AML-193 (cell line): ENCODE data around the gene ZBTB17.
A peak's percentile ranks its signal among the peaks of the same experiment; 100 is the strongest.
"Not testable (repeated sequence)": the region's sequence is repeated elsewhere in the genome, so short reads cannot be mapped to it uniquely, and the experiment has no call there.

Experiments
- DNase-seq, 2 experiments: peaks; one replicate each; lab custom pipeline; 2025; lab: John Stamatoyannopoulos, UW

The ZBTB17 gene

DNA sequence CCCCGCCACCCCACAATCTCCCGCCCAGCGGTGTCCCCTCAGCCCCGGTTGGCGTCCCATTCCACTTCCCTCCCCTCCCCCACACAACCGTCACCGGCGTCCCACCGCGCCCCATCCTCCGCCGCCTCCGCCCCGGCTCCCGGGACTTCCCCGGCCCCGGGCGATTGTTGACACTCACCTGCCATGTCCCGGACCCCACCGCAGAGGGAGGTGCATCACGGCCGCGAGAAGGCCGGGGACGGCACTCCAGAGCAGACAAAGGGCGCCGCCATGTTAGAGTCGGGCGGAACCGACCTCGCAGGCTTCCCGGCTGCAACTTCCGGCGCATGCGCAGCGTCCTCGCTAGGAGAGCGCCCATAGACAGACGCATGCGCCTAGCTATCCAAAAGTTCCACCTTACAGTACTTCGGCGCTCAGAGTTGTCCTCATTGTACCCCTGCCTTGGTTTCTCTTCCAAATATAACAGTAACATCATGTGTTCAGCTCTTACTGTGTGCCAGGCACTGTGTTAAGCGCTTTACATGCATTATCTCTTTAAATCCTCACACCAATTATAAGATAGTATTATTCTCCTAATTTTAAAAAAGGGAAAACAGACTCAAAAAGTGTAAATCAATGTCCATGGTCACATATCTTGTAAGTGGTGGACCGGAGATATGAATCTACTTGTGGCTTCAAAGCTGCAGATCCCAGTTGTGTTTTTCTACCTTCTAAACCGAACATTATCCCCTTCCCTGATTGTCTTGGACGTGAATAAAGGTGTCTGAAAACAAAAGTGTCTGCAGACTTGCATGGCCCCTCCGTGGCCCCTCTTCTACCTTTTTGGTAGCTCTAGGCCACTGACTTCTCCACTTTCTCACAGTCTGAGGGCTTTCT lies at the start of gene ZBTB17:
Gene ZBTB17 (minus strand): TSS at position 297 of the 876 bp plus-strand sequence. CDS start 27,606 bp downstream, outside the sequence.
- DNase-seq: peak; percentile 85 to 91

DNA sequence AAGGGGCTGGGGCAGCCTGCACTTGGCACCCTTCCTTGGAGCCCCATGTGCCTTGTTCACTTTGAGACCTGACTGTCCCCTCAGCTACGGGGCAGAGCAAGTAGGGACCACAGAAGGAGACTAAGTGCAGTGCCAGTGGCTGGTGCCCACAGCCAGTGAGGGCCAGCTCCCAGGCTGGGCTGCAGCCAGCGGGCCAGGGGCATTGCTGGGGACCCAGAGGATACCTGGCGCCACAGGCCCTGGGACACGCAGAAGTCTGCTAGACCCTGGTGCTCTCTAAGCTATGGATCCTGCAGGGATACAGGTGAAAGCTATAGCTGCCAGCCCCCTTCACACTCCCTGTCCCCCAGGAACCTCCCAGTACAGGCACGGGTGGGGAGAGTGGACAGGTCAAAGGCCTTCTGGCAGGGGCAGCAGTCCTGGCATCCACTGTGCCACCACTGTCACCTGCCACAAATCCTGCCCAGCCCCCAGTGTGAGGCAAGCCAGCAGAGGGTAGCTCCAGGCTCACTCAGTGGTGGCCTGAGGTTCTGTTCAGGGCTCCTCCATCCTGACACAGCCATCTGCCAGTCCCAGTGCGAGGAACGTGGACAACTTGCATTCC lies 47.3 kb upstream of the ZBTB17 start:
- DNase-seq: no peak

DNA sequence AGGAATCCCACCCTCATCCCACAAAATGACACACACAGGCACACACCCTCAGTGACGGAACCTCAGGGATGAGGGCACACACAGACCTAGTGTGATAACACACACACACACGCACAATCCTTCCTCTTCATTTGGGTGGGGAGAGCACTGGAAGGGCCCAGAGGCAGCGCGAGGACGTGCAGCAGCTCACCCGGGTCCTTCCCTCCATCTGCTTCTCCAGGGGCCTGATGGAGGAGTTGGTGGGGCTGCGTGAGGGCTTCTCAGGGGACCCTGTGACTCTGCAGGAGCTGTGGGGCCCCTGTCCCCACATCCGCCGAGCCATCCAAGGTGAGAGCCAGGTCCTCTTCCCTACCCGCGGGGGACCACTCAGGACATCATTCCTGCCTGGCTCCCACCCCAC lies 46.5 kb upstream of the ZBTB17 start:
- no peak for DNase-seq

DNA sequence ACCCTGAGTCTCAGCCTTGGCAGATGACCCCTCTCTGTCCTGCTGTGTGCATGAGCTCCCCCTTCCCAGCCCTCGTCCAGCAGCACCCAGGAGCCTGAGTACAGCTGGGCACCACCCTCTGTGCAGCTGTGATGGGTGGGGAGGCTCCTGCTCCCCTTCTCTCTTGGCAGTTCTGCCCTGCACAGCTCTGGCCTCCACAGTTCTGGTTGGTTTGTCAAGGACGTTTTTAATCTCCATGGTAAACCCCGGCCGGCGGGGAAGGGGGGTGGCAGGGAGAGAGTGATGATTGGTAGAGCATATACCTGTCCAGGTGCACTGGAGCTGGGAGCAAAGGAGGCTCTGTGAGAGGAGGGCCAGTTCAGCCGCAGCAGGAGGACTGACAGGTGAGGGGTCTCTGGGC lies 45.8 kb upstream of the ZBTB17 start, which contains the start of gene CLCNKA:
Gene CLCNKA (plus strand): TSS at position 356 of the 400 bp plus-strand sequence. CDS start 584 bp downstream, outside the sequence.
- no peak for DNase-seq

DNA sequence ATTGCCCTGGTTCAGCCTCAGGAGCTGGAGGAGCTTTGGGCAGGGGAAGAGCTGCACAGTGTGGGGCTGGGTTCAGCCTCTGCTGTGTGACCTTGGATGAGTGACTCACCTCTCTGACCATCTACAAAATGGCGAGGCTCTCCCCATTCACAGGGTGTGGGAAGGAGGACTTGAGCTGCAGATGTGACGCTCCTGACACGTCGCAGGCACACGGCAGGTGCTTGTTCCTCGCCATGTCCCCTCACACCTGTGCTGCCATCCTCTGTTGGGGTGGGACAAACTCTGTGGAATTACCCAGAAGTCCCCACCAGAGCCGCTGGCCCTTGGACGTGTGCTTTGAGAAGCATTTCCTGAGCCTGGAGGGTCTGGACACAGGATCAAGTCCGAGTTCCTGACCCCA lies 45.0 kb upstream of the ZBTB17 start:
- not testable (repeated sequence) for DNase-seq

DNA sequence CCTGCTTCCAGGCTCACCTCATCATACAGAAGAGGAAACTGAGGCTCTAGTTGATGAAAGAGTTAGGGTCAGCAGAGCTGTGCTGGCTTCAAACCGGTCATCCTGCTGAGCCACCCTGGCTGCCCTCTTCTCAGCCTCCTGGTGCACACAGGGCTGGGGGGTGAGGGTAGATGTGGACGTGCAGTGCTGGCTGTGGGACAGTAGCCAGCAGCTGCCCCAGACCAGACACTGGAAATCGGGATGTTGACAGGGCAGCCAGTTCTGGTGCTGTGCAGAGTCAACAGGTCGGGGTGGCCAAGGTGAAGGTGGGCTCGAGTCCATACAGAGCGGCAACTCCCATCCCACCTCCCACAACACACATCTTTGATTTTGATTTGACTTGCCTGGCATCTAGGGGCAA lies 44.4 kb upstream of the ZBTB17 start:
- no peak for DNase-seq

DNA sequence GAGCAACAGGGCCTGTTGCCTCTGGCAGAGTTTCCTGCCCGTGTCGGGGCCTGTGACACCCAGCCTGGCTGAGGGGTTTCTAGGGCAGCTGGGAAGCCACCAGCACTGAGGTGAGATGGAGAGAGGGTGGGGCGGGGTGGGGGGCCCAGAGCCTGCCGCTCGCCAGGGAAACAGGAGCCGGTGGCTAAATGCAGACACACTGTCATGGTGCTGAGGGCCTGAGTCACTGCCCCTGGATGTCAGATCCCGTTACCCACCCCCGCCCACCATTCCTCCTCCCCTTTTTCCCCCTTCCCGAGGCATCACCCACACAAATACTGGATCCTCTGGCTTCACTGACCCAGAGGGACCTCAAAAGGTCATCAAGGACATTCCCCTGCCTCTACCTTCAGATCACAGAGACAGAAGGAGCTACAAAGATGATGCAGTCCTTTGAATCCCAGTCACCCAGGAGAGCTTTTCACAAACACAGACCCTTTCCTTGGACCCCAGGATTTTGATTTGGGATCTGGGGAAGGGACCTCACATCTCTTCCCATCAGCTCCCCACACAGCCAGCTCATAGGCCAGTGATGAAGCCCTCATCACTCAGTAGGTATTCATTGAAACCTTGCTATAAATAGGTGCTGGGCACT lies 43.9 kb upstream of the ZBTB17 start:
- no peak for DNase-seq

DNA sequence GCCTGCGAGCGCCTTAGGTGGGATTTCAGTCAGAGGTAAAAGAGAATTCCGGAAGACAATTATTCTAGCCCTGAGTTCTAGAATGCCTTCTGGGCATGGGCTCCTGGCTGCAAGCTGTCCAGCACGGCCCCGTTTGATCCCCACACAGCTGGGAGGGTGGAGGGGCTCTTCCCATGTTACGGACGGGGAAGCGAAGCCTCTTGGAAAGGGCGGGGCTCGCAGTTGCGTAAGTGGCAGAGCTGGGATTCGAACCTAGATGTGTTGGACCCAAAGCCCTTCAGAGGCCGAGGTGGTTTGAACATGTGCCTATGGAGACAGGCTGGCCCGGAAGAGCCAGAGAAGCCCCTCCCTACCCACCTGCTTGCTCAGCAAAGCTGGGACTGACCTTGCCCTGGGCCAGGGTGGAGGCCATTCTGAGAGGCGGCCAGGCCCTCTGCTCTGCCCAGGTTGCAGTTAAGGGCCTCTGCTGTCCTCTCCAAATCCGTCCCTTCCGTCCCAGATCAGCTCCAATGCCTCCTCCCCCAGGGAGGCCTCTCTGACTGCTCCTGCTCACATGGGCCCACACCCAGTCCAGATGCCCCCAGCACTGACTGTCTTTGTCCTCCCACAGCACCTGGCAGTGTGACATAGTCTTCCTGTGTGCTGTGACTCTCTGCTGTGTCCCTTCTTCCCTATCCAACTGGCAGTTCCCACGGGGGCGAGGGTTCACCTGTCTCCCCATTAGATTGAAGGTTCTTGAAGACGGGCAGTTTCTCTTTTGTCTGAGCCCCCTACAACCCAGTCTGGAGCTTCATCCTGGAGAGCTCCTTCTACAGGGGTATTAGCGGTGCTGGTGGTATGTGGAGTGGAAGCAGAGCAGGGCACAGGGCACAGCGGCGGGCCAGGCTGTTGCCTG lies 43.1 kb upstream of the ZBTB17 start:
- DNase-seq: no peak

DNA sequence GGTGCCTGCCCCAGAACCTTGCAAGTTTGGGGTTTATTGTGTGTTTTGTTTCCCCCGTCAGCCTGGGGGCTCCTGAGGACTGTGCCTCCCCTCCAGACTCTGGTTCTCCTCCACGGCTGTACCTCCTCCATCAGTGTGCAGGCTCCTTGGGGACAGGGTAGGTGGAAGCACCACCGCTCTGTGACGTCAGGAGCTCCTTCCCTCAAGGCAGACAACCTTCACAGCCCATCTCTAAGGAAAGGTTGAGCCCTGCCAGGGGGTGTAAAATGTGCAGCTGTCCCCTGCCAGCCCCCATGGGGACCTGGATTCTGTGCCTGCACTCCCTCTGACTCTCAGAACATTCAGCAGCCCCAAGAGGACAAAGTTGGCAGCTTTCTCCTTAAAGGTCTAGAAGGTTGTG lies 42.4 kb upstream of the ZBTB17 start:
- no peak for DNase-seq

DNA sequence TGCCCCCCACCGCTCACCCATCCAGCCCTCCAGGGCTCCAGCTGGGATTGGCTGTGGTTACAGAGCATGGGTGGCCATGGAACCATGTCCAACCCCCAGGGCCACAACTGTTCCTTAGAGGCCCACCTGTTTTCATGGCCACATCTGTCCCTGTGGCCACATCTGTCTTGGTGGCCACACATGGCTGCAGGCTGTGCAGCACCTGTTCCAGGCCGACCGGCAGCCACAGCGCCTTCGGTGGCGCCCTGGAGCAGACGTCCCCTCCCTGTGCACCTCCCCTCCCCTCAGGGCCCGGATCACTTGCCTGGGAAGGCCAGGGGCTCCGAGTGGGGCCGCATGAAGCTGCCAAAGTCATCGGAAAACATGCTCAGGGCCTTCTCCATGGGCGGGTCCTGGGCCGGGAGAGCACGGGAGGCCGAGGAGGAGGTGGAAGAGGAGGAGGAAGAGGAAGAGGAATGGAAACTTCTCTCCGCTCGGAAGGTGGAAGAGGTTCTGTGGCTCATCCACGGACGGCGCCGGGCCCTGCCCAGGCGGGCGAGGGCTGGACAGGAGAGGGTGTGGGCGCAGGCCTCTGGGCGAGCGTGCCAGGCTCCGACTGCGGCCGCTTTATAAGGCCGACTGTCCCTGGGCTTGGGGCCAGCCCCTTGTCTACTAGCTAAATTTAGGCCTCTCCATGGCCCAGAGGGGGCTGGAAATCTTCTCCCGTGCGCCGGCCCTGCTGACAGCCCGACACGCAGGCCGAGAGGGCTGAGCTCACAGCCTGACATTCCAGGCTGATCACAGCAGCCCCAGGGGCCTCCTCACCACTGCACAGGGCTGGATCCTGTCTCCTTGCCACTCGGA lies 41.8 kb upstream of the ZBTB17 start, which contains the start of gene HSPB7:
Gene HSPB7 (minus strand): TSS at position 583 of the 843 bp plus-strand sequence. CDS start 80 bp downstream, at position 503.
- no peak for DNase-seq

DNA sequence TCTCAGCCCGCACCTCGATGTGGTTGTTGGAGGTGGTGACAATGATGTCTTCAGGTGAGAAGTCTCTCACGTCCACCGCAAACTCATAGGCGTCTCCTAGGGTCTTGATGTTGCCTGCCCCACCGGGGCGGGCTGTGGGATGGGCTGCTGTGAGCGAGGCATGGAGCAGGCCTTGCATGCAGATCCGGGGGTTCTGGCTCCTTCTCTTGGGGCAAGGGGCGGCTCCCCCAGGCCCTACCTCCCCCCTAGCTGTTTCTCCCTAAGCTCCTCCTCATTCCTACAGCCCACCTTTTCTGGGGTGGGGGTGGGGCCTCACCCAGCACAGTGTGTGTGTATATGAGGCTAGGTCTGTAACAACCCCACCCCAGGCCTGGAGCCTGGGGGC lies 41.2 kb upstream of the ZBTB17 start:
- DNase-seq: no peak

DNA sequence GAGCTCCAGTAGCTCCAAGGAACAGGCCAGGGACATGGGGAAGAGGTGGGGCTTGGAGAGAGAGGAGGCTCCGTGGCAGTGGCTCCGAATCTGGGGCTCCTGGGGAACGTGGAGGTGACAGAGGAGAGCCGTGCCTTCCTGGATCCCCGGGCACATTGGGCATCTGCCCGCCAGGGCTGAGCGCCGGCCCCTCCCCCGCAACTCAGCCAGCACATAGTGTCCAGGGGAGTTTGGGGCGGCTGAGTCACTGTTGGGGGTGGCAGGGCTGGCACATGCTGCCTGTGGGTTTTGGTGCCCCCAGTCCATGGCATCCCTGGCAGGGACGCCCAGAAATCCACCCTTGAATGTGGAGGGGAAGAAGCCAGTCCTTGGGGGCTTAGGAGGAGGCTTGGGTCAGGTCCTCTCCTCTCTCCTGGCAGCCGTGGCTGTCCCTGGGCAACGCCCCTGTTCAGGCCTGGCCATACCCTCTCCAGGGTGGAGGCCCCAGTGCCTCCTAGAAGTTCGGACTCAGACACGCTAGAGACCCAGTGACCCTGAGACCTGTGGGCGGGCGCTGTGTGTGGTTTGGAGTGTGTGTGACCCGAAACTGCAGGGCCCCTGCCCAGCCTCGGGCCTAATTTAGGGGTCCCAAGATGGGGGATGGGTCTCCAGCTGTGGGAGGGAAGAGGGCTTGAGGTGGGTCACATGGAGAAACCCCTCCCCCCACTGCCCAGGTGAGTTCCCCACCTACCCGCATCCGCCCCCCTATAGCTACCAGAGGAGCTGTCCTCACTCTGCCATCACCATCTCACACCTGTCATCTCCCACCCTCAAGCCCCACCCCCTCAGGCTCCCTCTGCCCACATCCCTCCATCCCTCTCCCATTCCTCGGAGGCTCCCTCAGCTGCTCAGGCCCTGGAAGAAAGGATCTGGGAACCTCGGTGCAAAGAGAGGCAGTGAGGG lies 40.3 kb upstream of the ZBTB17 start:
- DNase-seq: no peak

DNA sequence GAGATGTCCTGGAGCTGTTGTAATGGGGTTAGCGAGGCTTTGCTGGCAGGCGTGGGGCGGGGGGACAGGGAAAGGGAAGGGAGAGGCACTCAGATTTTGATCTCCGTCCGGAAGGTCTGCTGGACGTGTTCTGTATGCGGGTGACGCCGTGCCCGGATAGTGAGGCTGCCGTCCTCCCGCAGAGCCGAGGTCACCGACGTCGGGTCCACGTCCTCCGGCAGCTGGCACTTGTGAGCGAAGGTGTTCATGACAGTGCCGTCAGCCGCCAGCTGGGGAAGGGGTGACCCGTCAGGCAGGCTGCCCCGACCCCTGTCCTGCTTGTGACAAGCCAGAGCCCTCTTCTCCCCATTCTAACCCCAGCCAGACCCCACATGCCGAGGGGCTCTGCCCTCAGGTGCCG lies 39.6 kb upstream of the ZBTB17 start:
- no peak for DNase-seq

DNA sequence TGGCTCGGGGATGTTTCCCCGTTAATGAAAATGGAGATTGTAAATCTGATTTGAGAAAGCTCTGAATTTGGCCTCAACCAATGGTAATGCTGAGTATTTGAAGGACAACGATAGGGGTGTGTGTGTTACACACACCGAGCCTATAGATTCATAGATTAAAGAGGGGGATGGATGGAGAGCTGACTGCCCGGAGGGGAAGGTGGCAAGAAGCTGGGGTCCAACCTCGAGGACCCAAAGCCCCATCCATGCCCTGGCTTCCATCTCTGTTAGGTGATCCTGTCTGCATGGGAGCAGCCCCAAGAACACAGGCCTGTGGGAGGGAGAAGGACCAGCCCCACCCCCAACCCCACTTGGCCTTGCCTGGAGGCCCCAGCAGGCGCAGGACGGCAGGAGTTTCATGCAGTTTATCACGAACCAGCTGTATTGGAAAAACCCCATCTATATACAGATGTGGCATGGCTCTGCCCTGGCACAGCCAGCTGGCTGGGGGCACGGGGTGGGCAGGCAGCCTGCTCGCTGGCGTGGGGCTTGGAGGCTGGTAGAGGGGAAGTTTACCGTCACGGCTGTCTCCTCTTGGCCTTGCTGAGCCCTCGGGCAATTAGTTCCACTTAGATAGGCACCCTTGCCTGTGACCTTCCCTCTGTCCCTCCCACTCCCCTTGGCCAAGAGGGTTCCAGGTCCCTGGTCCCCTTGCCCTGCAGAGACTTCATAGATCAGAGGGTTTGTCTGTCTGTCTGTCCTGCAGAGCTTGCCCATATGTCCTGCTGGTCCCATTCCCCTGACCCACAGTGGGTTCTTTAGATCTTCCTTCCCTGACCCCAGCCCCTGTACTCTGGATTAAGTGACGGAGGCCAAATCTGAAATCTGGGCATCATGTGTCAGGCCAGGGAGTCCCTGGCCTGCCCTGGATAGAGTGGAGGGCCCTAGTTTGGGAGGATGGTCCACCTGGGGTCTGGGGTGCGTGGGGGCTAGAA lies 38.9 kb upstream of the ZBTB17 start:
- DNase-seq: no peak

DNA sequence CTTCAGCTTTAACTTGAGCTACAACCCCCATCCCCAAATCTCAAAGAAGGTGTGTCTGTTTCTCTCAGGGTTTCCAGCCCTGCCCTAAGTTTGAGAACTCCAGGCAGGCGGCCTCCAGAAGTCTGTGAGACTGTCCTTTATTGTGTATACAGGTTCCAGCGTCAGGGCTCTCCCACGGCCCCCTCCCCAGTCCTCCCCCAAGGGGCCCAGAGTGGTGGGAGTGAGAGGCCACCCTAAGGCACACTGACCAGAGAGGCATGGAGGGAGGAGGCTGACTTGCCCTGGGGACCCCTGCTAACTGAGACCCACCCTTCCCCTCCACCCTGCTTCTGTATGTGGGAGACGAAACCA lies 38.0 kb upstream of the ZBTB17 start:
- no peak for DNase-seq

DNA sequence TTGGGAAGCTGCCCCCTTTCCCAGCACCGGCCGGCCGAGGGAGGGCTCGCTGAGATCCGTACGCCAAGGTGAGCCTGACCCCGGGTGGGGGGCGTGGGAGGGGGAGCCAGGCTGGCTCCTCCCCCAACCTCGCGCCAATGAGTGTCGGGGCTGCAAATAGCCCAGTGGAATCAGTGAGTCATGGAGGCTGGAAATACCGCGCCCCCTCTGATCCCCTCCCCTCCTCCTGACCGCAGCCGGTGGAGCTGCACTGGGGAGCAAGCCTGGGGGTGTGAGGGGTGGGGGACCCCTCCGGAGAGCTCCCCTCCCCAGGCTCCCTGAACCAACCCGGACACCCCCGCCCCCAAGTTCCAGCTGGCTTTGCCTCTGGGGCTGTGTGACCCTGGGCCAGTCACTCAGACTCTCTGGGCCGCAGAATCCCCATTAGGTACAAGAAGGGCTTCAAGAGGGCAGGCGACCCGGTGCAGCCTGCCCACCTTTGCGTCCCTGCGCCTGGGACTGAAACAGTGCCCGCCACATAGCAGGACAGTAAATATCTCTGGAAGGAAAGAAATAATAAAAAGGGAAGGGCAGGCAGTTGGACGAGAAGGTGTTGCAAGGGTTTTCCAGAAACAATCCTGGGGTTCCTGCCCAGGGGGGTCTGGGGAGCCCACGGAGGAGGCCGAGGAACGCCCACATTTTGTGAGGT lies 37.5 kb upstream of the ZBTB17 start:
- DNase-seq: no peak

DNA sequence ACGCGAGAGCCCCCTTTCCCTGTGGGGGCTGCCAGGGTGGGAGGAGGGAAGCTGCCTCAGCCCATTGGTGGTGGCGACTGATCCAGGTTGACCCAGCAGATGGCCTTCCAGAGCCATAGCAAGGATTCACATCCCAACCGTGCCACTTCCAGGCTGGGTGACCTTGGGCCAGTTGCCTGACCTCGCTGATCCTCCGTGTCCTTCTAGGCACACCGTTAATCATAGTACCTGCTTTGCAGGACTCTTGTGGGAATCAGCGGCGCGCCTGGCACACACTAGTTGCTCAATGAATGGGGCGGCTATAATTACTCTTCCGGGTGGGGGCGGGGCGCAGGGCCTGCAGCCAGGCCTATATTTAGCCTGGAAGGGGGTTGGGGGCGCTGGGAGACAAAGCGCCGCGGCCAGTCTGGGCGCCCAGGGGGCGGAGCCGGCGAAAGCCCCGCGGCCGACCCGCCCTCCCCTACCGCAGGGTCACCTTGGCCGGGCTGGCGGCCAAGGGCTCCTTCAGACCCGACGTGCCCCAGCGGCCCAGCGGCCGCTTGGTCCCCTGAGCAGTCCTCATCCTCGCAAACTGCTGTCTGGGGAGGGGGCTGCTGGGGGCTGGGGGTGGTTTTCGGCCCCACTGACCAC lies 36.8 kb upstream of the ZBTB17 start:
- DNase-seq: peak in 1 of 2 experiments; percentile 15
